CD1c-positive myeloid dendritic cell (primary cell): ENCODE data around the gene CMIP.
A peak's percentile ranks its signal among the peaks of the same experiment; 100 is the strongest.
"Not testable (repeated sequence)": the region's sequence is repeated elsewhere in the genome, so short reads cannot be mapped to it uniquely, and the experiment has no call there.

Source experiments
- DNase-seq: peaks from one replicate; pipeline ENCODE4 v3.0.0-alpha.2; 2016; ENCODE audit errors: extremely low spot score

Gene CMIP

GRCh38 chr16:81516478-81517149 is 72.0 kb downstream of the CMIP start:
- no peak for DNase-seq

- DNase-seq, result no peak
Measured at GRCh38 chr16:81517150-81517499, 72.5 kb downstream of the CMIP start.

- no peak for DNase-seq
Measured at GRCh38 chr16:81517629-81518438, 73.2 kb downstream of the CMIP start.

GRCh38 chr16:81518439-81518757 is 73.8 kb downstream of the CMIP start:
- DNase-seq, result no peak

DNA sequence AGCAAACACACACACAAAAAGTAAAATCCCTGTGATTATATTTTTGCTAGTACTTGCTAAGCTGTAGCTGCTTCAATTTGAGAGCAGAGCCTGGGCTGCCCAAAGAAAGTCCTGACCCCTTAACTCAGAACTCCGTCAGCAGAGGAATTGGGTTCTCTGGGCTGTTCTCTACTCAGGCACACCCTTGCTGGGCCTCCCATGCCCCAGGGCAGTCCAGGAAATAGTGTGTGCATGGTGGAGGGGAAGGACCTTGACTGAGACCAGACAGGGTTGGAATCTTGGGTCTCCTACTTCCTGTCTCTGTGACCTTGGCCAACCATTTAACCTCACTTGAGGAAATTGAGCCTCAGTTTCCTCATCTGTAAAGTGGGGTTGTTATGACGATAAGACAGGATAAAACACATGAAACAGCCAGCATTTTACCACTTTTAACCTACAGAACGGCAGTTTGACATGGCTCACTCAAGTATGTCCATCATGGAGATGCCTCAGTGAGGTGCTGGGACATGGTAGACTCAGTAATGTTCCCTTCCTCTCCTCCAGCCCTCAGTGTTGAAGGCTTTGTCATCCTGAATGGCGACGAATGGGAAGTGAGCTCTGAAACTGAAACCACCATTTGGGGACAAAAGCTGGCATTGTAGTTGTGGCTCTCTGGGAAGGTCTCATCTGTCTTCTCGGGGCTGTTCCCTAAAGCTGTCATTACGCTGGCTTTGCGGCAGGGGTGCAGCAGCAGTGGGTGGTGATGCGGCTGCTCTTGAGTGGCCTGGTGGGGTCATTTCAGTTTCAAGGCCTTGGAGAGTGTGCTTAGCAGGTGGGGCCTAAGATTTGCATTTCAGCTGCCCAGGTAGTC is 74.9 kb downstream of the CMIP start:
- peak; percentile 85 for DNase-seq

- no peak for DNase-seq
Measured at GRCh38 chr16:81520151-81520470, 75.5 kb downstream of the CMIP start.

GRCh38 chr16:81520560-81521135 is 76.0 kb downstream of the CMIP start:
- DNase-seq, result peak; percentile 78

DNA sequence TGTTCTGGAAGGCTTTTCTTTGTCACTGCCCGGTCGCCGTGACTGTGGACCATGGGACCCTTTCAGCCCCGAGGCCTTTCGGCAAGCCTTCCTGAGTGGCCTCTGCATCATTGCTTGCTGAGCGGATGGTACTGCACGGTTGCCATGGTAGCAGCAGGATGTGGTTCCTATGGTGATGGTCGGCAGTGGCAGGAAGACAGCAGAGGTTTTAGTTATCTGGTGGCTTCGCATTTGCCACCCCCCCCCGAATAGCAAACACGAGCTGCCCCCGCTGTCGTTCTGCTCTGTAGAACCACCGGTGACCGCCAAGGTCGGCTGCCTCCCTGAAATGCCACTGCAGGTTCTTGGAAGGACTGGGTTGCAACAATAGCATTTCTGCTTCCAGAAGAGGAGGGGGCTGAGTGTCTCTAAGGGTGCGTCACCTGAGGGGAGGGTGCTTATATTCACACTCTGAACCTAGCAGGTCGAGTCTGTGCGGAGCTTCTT is 76.6 kb downstream of the CMIP start:
- peak; percentile 51 for DNase-seq

- DNase-seq, result peak; percentile 20
Measured at GRCh38 chr16:81522108-81522701, 77.6 kb downstream of the CMIP start.

- not testable (repeated sequence) for DNase-seq
Measured at GRCh38 chr16:81522851-81523250, 78.2 kb downstream of the CMIP start.

DNA sequence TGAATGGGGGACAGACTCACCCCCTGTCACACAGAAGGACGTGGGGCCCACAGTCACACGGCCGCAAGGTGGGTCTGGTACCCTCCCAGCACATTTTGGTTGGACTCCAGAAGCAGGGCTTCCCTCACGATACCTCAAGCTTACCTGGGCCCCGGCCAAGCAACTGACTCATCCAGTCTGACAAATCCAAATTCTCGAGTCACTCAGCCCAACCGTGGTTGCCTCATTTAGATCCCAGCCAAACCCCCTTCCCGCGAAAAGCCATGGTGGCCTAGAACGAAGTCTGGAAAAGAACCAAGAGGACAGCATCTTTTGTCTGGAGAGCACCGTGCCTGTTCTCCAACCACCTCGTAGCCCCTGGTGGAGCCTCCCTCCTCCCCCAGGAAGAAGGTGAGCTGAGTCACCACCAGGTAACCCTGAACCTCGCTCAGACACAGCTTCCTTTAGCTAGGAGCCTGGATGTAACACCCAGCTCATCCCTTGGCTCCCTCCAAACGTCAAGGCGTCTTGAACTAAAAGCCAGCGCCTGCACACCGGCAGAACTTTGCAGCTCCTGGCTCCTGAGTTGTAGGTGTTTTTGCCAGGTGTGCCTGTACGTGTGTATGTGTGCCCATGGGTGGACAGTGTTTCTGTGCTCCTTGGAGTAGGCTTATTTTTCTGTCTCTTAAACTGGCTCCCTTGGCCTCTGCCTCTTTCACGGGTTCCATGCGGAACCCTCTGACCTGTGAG is 78.9 kb downstream of the CMIP start:
- DNase-seq, result no peak

DNA sequence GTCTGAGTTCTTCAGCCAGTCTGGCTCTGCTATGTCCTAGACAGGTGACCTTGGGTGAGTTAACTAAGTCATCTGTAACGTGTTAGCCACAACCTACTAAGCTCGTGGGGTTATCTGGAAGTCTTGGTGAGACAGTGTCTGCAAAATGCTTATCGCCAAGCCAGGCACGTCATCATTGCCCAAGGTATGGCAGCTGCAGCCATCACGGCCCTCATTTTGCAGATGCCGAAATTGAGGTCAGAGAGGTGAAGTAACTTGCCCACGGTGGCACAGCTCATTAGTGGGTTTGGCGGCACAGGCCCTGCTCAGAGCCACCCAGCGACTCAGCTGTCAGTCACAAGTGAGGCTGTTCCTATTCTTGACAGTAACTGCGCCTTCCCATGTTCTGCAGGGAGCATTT is 79.8 kb downstream of the CMIP start:
- no peak for DNase-seq

DNA sequence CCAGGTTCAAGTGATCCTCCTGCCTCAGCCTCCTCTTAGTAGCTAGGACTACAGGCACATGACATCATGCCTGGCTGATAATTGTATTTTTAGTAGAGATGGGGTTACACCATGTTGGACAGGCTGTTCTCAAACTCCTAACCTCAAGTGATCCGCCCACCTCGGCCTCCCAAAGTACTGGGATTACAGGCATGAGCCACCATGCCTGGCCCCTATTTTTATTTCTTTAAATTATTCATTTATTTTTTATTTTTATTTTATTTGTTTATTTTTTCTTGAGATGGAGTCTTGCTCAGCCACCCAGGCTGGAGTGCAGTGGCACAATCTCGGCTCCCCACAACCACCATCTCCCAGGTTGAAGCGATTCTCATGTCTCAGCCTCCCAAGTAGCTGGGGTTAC is 80.3 kb downstream of the CMIP start:
- DNase-seq, result not testable (repeated sequence)

DNA sequence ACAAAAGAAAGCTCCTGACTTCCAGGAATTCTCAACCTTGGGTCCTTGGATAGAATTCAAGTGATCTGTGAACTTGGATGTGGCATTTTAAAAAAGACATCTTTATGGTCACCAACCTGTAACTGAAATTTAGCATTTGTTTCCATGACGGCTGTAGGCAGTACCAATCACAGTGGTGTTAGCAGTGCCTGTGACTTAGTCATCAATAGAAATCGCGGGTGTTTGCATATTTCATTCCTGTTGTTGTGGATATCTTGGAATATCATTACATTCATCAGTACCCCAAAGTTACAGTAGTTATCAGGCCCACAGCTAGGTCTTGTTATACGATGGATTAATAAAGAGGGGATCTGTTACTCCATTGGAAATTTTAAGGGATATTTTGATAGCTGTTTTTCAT is 81.6 kb downstream of the CMIP start:
- no peak for DNase-seq

- no peak for DNase-seq
Measured at GRCh38 chr16:81526935-81527334, 82.3 kb downstream of the CMIP start.

DNA sequence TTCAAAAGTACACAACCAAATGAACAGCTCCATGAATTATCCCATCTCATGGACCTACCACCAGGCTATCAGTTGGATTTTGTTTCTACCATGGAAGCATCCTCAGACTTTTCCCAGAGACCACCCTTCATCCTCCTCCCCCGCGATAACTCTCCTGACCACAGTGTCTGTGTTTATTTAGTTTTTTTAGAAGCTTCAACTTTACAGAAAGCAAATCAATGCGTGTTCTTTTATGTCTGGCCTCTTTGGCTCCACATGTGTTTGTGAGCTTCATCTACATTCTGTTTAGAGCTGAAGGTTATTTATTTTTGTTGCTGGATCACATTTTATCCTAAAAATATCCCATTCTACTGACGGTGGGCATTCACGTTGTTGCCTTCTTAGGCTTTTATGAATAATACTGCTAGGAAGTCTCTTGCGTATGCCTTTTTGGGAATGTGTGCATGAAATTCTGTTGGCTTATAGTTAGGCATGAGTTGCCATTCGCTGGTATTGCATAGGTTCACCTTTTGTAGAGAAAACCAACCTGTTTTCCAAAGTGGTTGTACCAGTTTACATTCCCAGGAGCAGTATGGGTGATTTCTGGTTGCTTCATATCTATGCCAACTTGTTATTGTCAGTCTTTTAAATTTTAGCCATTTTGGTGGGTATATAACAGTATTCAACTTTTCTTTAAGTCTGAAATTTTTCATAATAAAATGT is 83.0 kb downstream of the CMIP start:
- no peak for DNase-seq

DNA sequence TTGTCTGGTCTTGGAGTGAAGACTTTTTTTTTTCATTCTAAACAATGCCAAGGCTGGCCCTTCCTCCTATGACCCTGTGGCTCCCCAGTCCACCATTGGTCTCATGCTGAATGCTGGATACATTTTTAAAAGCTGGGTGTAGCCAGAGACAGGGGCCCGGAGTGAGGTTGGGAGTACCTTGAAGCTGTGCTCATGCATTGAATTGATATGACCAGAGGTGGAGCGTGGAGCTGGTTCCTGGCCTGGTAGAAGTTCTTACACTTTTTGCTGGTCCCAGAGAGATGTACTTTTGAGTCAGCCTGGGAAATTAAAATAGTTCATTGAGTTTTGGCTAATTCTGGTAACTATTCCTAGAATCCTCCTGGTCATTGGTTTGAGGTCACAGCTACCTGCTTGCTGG is 83.6 kb downstream of the CMIP start:
- no peak for DNase-seq

GRCh38 chr16:81530296-81530721 is 85.7 kb downstream of the CMIP start:
- DNase-seq, result no peak

DNA sequence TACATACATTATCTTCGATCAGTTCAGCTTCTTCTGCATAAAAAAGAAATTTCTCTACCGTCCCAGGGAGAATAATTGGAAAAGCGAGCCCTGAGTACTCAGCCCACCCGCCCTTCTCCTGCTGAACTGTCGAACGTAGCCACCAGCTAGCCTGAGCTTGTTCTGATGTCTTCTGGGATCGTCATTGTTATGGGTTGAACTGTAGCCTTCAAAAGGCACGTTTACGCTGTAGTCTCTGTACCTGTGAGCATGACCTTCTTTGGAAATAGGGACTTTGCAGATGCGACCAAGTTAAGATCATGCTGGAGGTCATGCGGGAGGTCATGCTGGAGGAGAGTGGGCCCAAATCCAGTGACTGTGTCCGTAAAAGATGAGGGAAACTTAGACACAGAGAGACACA is 86.2 kb downstream of the CMIP start:
- DNase-seq, result no peak

GRCh38 chr16:81531419-81531821 is 86.8 kb downstream of the CMIP start:
- DNase-seq, result no peak
